ENCODE data around the gene TANGO6.
"Not testable (repeated sequence)": the region's sequence is repeated elsewhere in the genome, so short reads cannot be mapped to it uniquely, and the experiment has no call there.

The TANGO6 gene

GRCh38 chr16:68835970-68836369 lies 7.4 kb upstream of the TANGO6 start:
- H3K4me3 ChIP-seq (ENCODE audit: low read depth, low read length) = no peak overlapping the region
- DNase-seq (ENCODE audit: low read depth) = no peak
- TF ChIP-seq CTCF (IDR thresholded peaks at IDR 0.05; ENCODE audit: low read depth, low read length, missing control alignments) = no peak
- in situ Hi-C loops (cut with HindIII; ENCODE audit: low sequenced_read_pairs) = no loop called here

- no peak overlapping the region for H3K4me3 ChIP-seq (ENCODE audit: low read depth, low read length)
- in situ Hi-C loops (cut with HindIII; ENCODE audit: low sequenced_read_pairs) = no loop called here
- no peak for TF ChIP-seq CTCF (IDR thresholded peaks at IDR 0.05; ENCODE audit: low read depth, low read length, missing control alignments)
- no peak for DNase-seq (ENCODE audit: low read depth)
These were observed 3.5 kb upstream of the TANGO6 start for GRCh38 chr16:68839831-68840230.

- DNase-seq (ENCODE audit: low read depth); in situ Hi-C loops (cut with HindIII; ENCODE audit: low sequenced_read_pairs): not testable (repeated sequence)
- H3K4me3 ChIP-seq (ENCODE audit: low read depth, low read length) = peak overlapping the region; percentile 89
These were observed 308 bp upstream of the TANGO6 start for GRCh38 chr16:68842964-68843481.

GRCh38 chr16:68844211-68844564 lies 857 bp downstream of the TANGO6 start:
- peak overlapping the region; percentile 89 for H3K4me3 ChIP-seq (ENCODE audit: low read depth, low read length)
- in situ Hi-C loops (cut with HindIII; ENCODE audit: low sequenced_read_pairs) = no loop called here
- no peak for DNase-seq (ENCODE audit: low read depth)
- TF ChIP-seq CTCF (IDR thresholded peaks at IDR 0.05; ENCODE audit: low read depth, low read length, missing control alignments) = no peak

- no peak overlapping the region for H3K4me3 ChIP-seq (ENCODE audit: low read depth, low read length)
- DNase-seq (ENCODE audit: low read depth) = no peak
- in situ Hi-C loops (cut with HindIII; ENCODE audit: low sequenced_read_pairs) = no loop called here
- no peak for TF ChIP-seq CTCF (IDR thresholded peaks at IDR 0.05; ENCODE audit: low read depth, low read length, missing control alignments)
These were observed 5.5 kb downstream of the TANGO6 start for GRCh38 chr16:68848786-68849185.

- no peak overlapping the region for H3K4me3 ChIP-seq (ENCODE audit: low read depth, low read length)
- in situ Hi-C loops (cut with HindIII; ENCODE audit: low sequenced_read_pairs) = no loop called here
- DNase-seq (ENCODE audit: low read depth) = no peak
- TF ChIP-seq CTCF (IDR thresholded peaks at IDR 0.05; ENCODE audit: low read depth, low read length, missing control alignments) = no peak
These were observed 7.2 kb downstream of the TANGO6 start for GRCh38 chr16:68850481-68850880.

- TF ChIP-seq CTCF (IDR thresholded peaks at IDR 0.05; ENCODE audit: low read depth, low read length, missing control alignments) = no peak
- in situ Hi-C loops (cut with HindIII; ENCODE audit: low sequenced_read_pairs) = no loop called here
- H3K4me3 ChIP-seq (ENCODE audit: low read depth, low read length) = no peak overlapping the region
- no peak for DNase-seq (ENCODE audit: low read depth)
These were observed 8.3 kb downstream of the TANGO6 start for GRCh38 chr16:68851601-68852000.
